Hindlimb muscle (tissue), 1 donor: ENCODE data around the gene B4GALT1. TPM values are rescaled to one million over a fixed set of nuclear protein-coding genes. Genes with fewer than 3 reads are reported as not detected.
A peak's percentile ranks its signal among the peaks of the same experiment; 100 is the strongest.
"Not testable (repeated sequence)": the region's sequence is repeated elsewhere in the genome, so short reads cannot be mapped to it uniquely, and the experiment has no call there.

Experiments
- DNase-seq: peaks from one replicate; pipeline ENCODE4 v3.0.0-alpha.2; 2013
- polyA plus RNA-seq: library from polyadenylated mRNA; unstranded; fragments of 120-200 nt; gene quantifications from one replicate; pipeline ENCODE4 v1.2.1, GENCODE V29; 2013; ENCODE audit not compliant: insufficient read length

The B4GALT1 gene
- polyA plus RNA-seq, 1 donor, result 38.4 TPM

DNA sequence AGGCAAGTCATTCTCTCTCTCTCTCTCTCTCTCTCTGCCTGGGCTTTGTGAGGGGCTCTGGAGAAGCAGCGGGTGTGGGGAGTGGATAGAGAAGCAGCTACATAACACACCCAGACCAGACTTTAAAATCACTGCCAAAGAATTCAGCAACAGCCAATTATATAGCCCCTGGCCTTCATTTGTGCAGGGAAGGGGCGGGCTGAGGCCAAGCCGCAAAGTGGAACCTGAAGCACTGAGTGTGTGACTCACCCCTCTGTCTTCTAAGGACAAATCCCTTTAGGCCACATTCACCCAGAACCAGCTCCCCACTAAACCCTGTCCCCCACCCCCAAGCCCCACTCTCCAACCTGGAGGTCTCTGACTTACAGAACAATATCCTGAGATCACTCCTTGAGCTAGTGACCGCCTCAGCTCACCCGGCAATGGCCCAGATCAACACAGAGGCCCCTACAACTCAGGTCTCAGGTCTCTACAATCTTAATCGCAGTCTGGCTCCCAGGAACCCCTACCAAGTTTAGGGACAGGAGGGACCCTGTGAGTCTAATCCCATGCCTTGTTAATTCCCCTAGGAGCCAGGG lies 6.0 kb downstream of the B4GALT1 start:
- peak; percentile 63 for DNase-seq

DNA sequence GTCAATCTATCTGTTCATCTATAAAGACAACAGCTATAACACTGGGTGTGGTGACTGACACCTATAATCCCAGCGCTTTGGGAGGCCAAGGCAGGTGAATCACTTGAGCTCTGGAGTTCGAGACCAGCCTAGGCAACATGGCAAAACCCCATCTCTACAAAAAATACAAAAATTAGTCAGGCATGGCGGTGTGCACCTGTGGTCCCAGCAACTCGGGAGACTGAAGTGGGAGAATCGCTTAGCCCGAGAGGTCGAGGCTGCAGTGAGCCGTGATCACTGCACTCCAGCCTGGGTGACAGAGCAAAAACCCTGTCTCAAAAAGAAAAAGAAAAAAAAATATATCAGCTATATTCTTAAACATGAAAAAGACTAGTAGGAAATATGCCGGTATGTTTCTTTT lies 6.7 kb downstream of the B4GALT1 start:
- not testable (repeated sequence) for DNase-seq

DNA sequence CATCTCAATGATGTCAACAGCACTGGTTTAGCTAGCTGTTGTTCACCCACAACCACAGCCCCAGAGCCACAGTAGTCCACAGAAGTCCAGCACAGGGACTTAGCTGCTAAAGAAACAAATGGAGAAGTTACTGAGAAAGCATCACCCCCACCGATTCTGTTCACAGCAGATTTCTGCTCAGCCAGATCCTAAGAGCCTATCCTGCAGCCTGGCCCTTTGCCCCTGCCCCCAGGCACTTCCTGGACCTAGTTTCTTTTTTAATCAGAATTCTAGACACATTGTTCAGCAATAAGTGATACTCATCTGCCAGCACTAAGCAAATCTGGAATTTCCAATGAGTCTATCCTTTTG lies 7.4 kb downstream of the B4GALT1 start:
- no peak for DNase-seq

DNA sequence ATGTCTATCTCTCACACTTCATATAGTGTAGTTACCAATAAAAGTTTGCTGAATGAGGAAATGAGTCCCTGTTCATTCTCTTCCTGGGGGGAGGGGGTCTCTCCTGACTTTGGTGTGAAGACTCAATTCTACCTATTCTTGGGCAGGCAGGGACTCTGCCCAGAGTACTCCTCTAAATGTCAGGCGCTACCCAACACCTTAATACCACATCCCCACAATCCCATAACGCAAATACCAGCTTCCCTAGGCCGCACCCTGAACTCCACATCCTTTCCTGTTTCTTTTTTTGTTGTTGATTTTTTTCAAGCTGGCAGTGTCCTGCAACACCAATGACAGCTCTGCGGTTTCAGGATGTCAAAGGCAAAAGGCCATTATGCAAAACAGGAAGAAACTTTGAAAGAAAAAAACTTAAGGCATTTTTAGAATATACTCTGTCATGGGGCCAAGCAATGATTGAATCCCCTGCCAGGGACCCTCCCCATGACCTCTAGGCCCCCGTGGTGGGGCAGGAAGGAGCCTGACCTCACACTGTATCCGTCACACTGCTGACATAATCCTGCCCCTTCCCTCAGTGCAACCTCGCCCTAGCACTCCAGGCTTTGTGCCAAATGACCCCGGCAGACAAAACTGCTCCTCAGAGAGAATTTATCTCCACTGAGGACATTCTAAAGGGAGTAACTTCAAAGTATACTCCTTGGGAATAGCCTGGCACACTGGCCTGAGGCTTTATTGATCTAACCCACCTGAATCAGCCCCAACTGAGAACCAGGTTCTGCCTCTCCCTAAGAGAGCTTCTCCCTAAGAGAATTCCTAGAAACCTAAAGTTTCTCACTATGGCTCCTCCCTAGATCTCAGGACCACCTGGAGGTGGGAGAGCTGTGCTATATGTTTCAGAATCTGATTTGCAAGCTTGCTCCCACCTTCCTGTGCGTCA lies 8.0 kb downstream of the B4GALT1 start:
- DNase-seq, result no peak

DNA sequence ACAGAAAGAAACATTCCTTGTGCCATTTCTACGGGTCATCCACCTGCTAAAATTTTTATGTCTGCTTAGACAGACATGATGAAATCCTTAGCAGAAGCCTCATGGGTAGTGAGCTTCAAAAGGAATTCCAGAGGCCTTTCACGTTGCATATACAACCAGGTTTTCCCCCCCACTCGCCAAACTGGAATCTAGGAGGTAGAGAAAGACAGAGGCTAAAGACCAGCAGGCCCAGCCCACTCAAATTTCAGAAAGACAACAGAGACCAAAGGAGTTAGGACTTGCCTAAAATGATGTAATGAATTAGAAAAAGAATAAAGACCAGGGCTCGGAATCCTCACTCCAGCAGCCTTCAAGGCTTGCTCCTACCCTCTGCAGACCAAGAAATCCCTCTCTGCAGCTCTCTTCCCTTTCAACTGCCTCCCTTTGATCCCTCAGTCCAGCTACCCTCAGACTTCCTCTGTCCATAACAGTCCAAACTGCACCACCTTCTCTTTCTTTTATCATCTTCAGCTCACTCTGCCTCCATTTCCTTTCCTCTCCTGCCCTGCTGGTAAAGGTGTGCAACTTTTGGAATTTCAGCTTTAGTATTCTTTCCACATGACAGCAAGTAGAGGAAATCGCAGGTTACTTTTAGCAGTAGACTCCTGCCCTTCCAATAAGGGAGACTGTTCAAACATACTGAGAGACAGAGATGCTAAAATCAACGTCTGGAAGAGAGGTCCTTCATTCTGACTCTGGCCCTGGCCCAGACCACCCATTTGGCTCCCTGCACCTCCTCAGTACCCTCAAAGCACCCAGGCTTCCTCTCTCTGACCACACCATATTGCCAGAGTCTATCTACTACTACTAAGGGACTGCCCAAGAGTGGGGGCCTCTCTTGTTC lies 8.9 kb downstream of the B4GALT1 start:
- DNase-seq, result no peak

DNA sequence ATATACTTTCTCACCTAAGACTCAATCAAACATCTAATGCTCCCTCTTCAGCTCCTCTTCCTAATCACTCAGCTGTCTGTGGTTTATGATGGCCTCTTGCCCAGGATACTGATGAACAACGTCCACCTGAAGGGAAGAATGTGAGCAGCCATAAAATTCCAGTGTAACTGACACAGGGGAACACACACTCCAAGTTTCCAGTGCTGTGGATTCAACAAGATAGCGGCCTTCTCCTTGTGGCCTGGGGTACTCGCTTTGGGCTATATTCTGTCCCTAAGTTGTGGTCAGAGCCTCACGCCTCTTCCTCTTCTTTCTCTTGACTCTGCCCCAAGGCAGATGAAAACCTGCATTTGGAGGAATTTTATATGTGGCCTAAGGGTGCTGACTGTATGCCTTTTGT lies 11.7 kb downstream of the B4GALT1 start:
- DNase-seq, result no peak

DNA sequence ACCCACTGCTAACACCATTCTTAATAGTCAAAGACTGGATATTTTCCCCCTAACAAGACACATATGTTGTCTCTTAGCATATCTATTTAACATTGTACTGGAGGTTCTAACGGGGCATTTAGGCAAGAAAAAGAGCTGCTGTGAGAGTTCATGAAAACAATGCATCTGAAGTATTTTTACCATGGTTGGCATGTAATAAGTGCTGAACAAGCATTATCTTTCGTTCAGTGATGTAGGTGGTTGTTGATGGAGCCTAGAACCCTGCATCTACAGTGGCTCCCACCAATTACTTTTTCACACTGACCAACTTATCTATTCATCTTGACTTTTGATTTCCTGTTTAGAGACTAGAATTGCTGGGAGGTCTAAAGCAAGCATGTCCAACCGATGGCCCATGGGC lies 12.8 kb downstream of the B4GALT1 start:
- no peak for DNase-seq

DNA sequence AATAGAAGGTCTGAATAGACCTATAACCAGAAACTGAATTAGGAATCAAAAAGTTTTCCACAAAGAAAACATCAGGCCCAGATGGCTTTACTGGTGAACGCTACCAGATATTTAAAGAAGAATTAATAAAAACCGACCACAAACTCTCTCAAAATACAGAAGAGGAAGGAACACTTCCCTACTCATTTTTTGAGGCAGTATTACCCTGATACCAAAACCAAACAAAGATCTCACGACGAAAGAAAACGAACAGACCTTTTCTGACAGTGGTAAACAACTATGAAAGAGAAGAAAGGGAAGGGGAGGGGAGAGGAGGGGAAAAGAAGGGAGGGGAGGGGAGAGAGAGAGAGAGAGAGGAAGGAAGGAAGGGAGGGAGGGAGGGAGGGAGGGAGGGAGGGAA lies 13.5 kb downstream of the B4GALT1 start:
- DNase-seq, result no peak

DNA sequence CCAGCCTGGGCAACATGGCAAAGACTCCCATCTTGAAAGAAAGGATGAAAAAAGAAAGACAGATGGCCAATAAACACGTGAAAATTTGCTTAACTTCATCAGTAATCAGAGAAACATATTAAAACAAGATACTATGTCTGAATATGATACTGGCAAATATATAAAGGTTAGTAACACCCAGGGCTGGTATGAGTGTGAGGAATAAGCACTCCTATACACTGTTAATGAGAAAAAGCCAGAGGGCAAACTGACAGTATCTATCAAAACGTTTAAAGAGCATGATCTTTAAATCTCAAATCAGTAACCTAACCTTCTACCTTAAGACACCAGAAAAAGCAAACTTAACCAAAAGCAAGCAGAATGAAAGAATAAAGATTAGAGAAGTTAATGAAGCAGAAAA lies 14.1 kb downstream of the B4GALT1 start:
- DNase-seq, result no peak

DNA sequence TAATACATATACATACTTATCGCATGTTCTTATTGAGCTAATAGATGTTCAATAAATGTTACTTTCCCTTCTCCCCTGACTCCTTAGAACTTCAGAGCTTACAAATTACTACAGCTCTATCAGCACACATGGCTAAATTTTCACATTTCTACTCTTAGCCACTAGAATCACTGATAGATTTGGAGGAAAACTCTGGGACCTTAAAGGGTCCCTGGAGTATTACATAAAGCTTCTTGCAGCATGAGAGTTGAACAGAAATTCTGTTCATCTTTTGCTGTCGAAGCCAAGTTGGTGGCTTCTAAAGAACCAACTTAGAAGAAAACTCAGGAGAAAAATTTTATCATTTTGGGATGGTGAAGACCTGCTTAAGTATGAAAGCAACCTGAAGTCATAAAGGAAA lies 15.5 kb downstream of the B4GALT1 start:
- DNase-seq, result no peak

DNA sequence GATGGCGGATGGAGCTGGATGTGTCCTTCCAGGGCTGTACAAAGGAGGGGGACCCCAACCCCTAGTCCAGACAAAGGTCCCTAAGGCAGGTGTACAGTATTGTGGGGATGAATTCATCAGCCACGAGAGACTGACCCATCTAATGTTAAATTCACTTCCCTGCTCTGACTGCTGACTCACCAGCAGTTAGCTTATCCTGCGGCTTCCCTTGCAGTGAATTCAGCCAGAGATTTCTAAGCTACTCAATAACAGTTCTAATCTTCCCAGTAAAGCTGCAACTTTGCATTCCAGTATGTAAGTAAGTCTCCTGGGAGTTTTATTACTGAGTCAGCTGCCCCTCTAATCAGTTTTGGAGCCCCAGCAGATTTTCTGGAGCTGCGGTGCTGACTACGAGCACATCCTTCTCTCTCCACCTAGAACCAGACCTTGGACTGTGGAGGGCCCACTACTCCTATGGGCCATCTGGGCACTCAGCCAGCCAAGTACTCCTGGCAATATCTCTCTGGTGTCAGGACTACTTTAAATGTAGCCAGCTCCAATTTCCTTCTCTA lies 16.1 kb downstream of the B4GALT1 start:
- DNase-seq, result no peak

DNA sequence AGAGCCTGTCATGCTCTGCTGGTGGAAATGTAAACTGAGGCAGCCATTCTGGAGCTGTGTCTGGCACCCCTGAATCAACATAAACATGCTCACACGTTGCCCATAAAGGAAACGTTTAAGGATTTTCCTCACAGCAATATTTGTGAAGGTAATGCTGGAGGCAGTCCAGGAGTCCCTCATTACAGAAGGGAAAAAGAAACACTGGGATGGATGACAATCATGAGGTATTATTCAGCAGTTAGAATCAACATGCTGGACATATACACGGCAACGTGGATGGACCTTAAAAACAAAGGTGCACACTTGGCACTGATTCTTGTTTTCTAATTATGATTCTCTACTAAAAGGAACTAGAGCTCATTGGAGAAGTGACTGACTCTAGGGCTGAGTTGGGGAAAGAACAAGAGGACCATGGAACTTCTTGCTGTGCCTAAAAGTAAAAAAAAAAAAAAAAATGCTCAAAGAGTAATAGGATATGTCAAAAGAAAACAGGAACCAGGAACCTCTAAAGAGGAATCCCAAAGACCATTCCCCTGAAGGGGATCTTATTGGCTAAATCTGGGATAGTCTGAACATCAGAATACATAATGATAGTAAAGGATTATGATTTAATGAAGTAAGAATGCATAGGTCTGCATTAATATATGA lies 18.6 kb downstream of the B4GALT1 start:
- DNase-seq, result no peak

DNA sequence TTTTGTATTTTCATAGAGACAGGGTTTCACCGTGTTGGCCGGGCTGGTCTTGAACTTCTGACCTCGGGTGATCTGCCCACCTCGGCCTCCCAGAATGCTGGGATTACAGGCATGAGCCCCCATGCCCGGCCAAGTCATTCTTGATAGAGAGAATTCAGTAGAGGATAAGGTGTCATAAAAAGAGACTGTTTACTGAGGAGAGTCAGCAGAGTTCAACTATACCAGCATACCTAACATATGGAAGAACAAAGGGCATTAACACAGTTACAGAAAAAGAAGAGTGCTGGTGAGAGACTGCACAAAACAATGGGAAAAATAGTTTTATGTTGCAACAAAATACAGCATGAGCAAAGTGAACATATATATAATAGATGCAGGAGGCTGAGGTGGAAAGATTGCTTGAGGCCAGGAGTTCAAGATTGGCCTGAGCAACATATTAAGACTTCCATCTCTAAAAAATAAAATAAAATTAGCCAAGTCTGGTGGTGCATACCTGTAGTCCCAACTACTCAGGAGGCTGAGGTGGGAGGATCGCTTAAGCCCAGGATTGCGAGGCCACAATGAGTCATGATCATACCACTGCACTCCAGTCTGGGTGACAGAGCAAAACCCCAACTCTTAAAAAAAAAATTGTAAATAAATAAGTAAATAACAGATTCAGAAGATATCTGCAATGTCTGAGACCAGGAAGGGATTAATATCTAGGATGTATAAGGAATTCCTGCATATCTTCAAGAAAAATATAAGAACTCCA lies 19.5 kb downstream of the B4GALT1 start:
- no peak for DNase-seq

DNA sequence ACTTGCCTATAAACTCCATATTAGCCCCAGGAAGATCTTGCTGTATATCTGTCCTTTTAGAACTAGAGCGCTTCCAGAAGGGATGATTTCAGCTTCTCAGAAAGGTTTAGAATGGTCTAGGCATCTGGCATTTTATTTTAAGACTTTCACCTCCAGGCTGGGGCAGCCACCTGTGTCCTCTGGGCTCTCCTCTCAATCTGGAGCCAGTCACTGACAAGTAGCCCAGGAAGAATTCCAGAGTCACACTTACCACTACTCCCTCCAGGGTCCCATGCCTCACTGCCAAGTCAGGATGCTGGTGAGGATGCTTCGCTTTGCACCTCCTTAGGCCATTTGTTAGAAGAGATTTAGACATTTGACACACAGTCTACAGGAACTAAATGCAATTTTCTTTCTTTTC lies 20.8 kb downstream of the B4GALT1 start:
- no peak for DNase-seq

DNA sequence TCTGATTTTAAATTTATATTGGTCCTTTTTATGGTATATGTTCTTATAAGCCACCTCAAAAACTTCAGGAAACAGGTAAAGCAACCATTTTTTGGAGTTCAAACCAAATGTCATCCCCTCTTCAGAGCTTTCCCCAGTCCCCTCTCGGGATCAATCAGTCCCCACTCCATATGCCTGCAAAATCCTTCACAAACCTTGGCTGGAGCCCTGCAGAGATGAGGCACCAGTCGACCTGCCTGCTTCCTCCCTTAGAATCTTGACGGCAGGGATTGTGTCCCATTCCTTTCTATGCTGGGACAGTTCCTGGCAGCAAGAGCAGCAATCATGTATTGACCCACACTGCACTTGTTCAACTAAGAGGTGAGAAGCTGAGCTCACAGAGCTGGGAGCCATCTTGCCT lies 22.6 kb downstream of the B4GALT1 start:
- no peak for DNase-seq

DNA sequence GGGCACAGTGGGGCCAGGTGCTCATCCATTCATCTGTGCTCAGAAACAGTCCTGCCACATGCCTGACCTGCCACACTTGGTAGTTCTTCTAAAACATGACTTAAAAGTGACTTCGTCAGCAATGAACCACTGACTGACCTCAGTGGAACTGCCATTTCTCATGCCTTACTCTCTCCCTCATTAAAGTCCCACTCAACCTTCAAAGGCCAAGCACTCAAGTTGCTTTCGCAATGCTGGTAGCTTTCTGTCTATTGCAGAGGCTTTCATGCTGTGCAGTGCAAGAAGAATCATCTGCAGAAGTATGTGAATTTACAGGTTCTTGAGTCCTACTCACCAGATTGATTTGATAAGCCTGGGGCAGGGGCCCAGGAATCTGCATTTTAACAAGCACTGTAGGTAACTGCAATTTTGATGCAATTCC lies 23.9 kb downstream of the B4GALT1 start:
- DNase-seq, result no peak

DNA sequence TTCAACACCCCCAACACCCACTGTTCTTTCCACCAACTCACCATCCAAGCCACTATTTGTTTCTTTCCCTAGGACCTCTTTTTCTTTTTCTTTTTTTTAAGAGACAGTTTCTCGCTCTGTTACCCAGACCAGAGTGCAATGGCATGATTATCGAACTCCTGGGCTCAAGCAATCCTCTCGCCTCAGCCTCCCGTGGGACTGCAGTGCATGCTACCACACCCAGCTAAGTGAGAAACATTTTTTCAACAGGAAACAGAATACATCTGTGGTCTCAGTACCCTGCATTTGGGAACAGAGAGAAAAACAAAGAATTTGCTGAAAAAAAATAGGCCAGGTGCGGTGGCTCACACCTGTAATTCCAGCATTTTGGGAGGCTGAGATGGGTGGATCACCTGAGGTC lies 24.6 kb downstream of the B4GALT1 start:
- no peak for DNase-seq

DNA sequence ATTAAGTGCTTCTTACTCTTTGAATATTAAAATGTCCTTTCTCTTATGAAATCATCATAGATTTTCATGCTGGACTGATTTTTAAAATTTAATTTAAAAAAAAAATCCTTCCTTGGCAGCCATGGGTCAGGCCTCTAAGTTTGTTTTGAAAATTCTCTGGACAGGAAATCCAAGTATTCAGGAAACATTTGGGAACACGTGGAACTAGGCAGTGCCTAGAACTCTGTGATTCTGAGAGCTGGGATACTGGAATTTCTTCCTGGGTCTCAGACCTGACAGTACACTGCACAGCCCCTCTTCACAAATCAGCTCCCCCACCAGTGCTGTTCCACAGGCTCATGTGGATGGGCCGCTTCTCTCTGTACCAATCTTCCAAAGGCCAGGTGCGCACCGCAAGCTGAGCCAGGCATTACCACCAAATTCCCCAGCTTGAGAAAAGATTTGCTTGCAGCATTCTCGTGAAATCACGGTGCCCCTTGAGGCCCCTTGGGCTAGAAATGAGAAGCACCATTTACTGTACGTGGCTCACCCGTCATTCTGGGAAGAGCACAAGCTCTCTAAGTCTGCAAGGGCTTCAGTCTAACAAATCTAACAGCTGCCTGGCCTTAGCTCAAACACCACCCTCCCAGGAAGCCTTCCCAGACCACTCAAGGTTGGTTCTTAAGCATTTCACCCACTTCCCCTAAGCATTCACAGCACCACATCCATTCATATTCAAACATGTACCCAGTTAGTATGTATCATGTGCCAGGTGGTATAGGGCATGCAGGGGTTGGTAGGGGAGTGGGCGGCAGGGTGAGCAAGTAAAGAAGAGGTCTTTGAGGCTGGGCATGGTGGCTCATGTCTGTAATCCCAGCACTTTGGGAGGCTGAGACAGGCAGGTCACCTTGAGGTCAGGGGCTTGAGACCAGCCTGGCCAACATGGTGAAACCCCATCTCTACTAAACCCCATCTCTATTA lies 26.5 kb downstream of the B4GALT1 start:
- no peak for DNase-seq

DNA sequence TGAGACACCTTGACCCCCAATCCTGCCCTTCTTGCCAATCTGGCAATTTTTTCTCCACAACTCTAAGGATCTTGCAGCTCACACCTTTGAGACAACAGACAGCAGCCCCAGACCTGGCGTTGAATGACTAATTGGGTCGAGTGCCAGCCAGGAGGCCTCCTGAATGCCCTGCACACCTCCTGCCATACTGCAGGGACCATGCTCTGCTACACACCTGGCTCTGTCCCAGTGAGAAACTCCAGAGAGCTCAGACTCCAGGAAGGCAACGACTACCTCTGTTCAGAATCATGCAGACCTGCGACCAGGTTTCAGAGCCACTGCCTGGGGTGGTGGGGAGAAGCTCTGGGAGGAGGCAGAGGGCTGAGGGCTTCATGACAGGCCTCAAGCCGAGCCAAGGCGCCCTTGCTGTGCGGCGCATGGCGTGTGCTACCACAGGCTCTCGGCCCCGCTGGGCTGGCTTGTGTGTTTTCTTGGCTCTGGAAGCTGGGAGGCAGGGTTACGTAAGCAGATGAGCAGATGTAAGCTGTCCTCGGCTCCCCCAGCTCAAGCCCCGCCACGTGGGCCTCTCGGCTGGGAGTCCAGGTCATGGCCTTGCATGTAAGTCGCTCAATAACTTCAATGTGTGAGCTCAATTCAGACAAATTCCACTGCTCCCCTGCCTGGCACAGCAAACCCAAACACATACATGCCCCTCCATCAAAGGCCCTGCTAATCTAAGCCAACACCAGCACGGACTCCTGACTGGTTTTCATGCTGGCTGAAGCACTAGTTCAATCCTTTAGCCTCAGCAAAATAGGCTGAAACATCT lies 27.5 kb downstream of the B4GALT1 start:
- DNase-seq, result peak; percentile 84

DNA sequence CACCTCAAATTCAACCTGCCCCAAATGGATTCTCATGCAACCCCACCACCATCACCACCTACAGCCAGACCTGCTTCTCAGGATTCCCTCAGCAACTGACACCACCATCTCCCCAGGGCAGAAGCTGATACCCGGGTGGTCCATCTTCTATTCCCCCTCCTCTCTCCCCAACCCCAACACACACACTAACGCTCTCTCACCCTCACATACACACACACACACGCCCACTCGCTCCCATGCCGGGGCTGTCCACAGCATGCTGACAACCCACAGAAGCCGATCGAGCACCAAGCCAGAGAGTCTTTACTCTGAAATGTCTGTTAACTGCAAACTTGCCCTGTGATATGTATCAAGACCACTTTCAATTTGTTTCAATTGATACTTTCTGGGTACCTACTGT lies 28.4 kb downstream of the B4GALT1 start:
- no peak for DNase-seq
